SK-N-SH (cell line): ENCODE data around the gene LBHD1.

Experiments
- CHD2 ChIP-seq: fragments of 150-350 bp; IDR thresholded peaks from 2 replicates; pipeline ENCODE4 v1.6.1; 2018; ENCODE audit warnings: low read length; ENCODE audit not compliant: partially characterized antibody
- CTCF ChIP-seq: fragments of 200-600 bp; sonication (generic); IDR thresholded peaks from 2 replicates; pipeline ENCODE4 v1.6.1; 2017; ENCODE audit warnings: antibody characterized with exemption, mild to moderate bottlenecking, moderate library complexity
- EP300 ChIP-seq, 2 experiments: IDR thresholded peaks; 2 replicates each; pipeline versions ENCODE4 v1.4.0 to v1.6.1; 2012; ENCODE audit warnings: borderline replicate concordance in 1 of 2, low read depth in 1 of 2, low read length in 1 of 2
- FOXJ3 ChIP-seq: sonication (generic); formaldehyde crosslinking; IDR thresholded peaks from 2 replicates; pipeline ENCODE4 v1.5.1; 2020; ENCODE audit warnings: mild to moderate bottlenecking, missing genetic modification reagents
- MXI1 ChIP-seq: IDR thresholded peaks from 2 replicates; pipeline ENCODE4 v1.6.1; 2012; ENCODE audit warnings: mild to moderate bottlenecking, low read depth, low read length, improper control_type of control experiment
- POLR2AphosphoS5 ChIP-seq: IDR thresholded peaks from 2 replicates; pipeline ENCODE4 v1.6.1; 2012; ENCODE audit warnings: low read depth, low read length
- RCOR1 ChIP-seq: fragments of 150-350 bp; IDR thresholded peaks from 2 replicates; pipeline ENCODE4 v1.6.1; 2017; ENCODE audit warnings: antibody characterized with exemption, low read length
- RFX5 ChIP-seq: IDR thresholded peaks from 2 replicates; pipeline ENCODE4 v1.6.1; 2012; ENCODE audit warnings: mild to moderate bottlenecking, improper control_type of control experiment, low read length
- SMC3 ChIP-seq: IDR thresholded peaks from 2 replicates; pipeline ENCODE4 v1.6.1; 2012; ENCODE audit warnings: low read depth, low read length, improper control_type of control experiment
- TCF12 ChIP-seq: IDR thresholded peaks from 2 replicates; pipeline ENCODE4 v1.4.0; 2012
- YY1 ChIP-seq: IDR thresholded peaks from 2 replicates; pipeline ENCODE4 v1.4.0; 2012; ENCODE audit warnings: low read depth, mild to moderate bottlenecking
- ZBTB33 ChIP-seq: IDR thresholded peaks from 2 replicates; pipeline ENCODE4 v1.4.0; 2012; ENCODE audit warnings: low read depth, borderline replicate concordance

GRCh38 chr11:62667460-62667859, 4.6 kb downstream of the LBHD1 start:
- TF ChIP-seq TCF12 (no peak), YY1 (no peak), SMC3 (no peak), ZBTB33 (no peak), RFX5 (no peak), CTCF (no peak), CHD2 (no peak), EP300 (IDR thresholded peaks at IDR 0.05; ENCODE audit: borderline replicate concordance in 1 of 2, low read depth in 1 of 2, low read length in 1 of 2) (no peak), FOXJ3 (no peak), POLR2AphosphoS5 (no peak; the same call in 1 of the 2 replicates), MXI1 (no peak), RCOR1 (no peak)
